ENCODE data around the gene STEAP3.

- TF ChIP-seq MAX (IDR thresholded peaks at IDR 0.05; ENCODE audit: insufficient read depth, insufficient read length) (no peak), POLR2A (IDR thresholded peaks at IDR 0.05; ENCODE audit: low read depth, low read length) (no peak), EZH2 (IDR thresholded peaks at IDR 0.05; ENCODE audit: borderline replicate concordance, low read depth, low read length, severe bottlenecking) (no peak)
These were observed 17.4 kb upstream of the STEAP3 start for GRCh38 chr2:119206201-119206600.
